Chondrocyte (in vitro differentiated cells): ENCODE data around the gene DHX35. TPM values are rescaled to one million over a fixed set of nuclear protein-coding genes. Genes with fewer than 3 reads are reported as not detected.
A peak's percentile ranks its signal among the peaks of the same experiment; 100 is the strongest.
"Not testable (repeated sequence)": the region's sequence is repeated elsewhere in the genome, so short reads cannot be mapped to it uniquely, and the experiment has no call there.

Experiments
- DNase-seq: peaks from one replicate; pipeline ENCODE4 v3.0.0; 2021; ENCODE audit warnings: mixed read lengths, low spot score
- H3K27ac Mint-ChIP-seq: one replicate; pipeline ENCODE4 v1.8.0; 2021; ENCODE audit warnings: mild to moderate bottlenecking, moderate library complexity, mixed read lengths; ENCODE audit not compliant: unreplicated experiment
- H3K27me3 Mint-ChIP-seq: 2 replicates; pipeline ENCODE4 v1.8.0; 2021; ENCODE audit warnings: low read depth, mixed read lengths
- H3K36me3 Mint-ChIP-seq: 2 replicates; pipeline ENCODE4 v1.8.0; 2021; ENCODE audit warnings: low read depth, mixed read lengths
- H3K4me1 Mint-ChIP-seq: 2 replicates; pipeline ENCODE4 v1.8.0; 2021; ENCODE audit warnings: low read depth, mild to moderate bottlenecking, mixed read lengths
- H3K4me3 Mint-ChIP-seq: one replicate; pipeline ENCODE4 v1.8.0; 2021; ENCODE audit warnings: mild to moderate bottlenecking, moderate library complexity, mixed read lengths; ENCODE audit not compliant: unreplicated experiment
- H3K9me3 Mint-ChIP-seq: 2 replicates; pipeline ENCODE4 v1.8.0; 2021; ENCODE audit warnings: low read depth, mixed read lengths
- CTCF ChIP-seq: fragments of 200-600 bp; sonication (generic); IDR thresholded peaks from 2 replicates; pipeline ENCODE4 v1.5.0; 2021; ENCODE audit warnings: antibody characterized with exemption, mild to moderate bottlenecking, moderate library complexity
- total RNA-seq: library from RNA; stranded (reverse); gene quantifications from 3 replicates; pipeline ENCODE4 v1.2.1, GENCODE V29; 2021

The DHX35 gene
- total RNA-seq, 1 donor from 2014 or later = 7.8 TPM

- no peak for TF ChIP-seq CTCF
- peaks cover 8% of the 10 kb centered on the region for H3K4me1 Mint-ChIP-seq
- H3K27me3 Mint-ChIP-seq = no peaks in the 10 kb centered on the region
- no peaks in the 10 kb centered on the region for H3K36me3 Mint-ChIP-seq
- H3K9me3 Mint-ChIP-seq = no peaks in the 10 kb centered on the region
- no peak overlapping the region for H3K4me3 Mint-ChIP-seq
- DNase-seq = no peak
- H3K27ac Mint-ChIP-seq = no peak overlapping the region
These were observed 4.8 kb upstream of the DHX35 start for GRCh38 chr20:38957235-38957876.

GRCh38 chr20:38957915-38958485, 4.1 kb upstream of the DHX35 start:
- Mint-ChIP-seq H3K9me3 (no peaks in the 10 kb centered on the region), H3K27ac (no peak overlapping the region), H3K27me3 (no peaks in the 10 kb centered on the region), H3K36me3 (no peaks in the 10 kb centered on the region), H3K4me3 (no peak overlapping the region), H3K4me1 (peaks cover 13% of the 10 kb centered on the region)
- no peak for DNase-seq
- no peak for TF ChIP-seq CTCF

GRCh38 chr20:38960187-38960687, 1.9 kb upstream of the DHX35 start:
- not testable (repeated sequence) for DNase-seq, H3K36me3 Mint-ChIP-seq, H3K9me3 Mint-ChIP-seq, H3K4me3 Mint-ChIP-seq, H3K27ac Mint-ChIP-seq, H3K27me3 Mint-ChIP-seq
- peaks cover 17% of the 10 kb centered on the region for H3K4me1 Mint-ChIP-seq

- DNase-seq = no peak
- Mint-ChIP-seq H3K4me1 (peaks cover 17% of the 10 kb centered on the region), H3K27ac (peak overlapping the region; percentile 95), H3K27me3 (no peaks in the 10 kb centered on the region), H3K4me3 (peak overlapping the region; percentile 96), H3K36me3 (no peaks in the 10 kb centered on the region), H3K9me3 (no peaks in the 10 kb centered on the region)
- TF ChIP-seq CTCF = no peak
These were observed 557 bp upstream of the DHX35 start for GRCh38 chr20:38961530-38962043.

- Mint-ChIP-seq H3K36me3 (no peaks in the 10 kb centered on the region), H3K9me3 (no peaks in the 10 kb centered on the region), H3K4me3 (peak overlapping the region; percentile 96), H3K27ac (peak overlapping the region; percentile 94), H3K27me3 (no peaks in the 10 kb centered on the region), H3K4me1 (peaks cover 17% of the 10 kb centered on the region)
- no peak for DNase-seq
- no peak for TF ChIP-seq CTCF
These were observed 821 bp downstream of the DHX35 start for GRCh38 chr20:38962928-38963401.
